ENCODE data around the gene USH1G. TPM values are rescaled to one million over a fixed set of nuclear protein-coding genes. Genes with fewer than 3 reads are reported as not detected.
"Not testable (repeated sequence)": the region's sequence is repeated elsewhere in the genome, so short reads cannot be mapped to it uniquely, and the experiment has no call there.

Gene USH1G
- total RNA-seq, result under 0.01 TPM

DNA sequence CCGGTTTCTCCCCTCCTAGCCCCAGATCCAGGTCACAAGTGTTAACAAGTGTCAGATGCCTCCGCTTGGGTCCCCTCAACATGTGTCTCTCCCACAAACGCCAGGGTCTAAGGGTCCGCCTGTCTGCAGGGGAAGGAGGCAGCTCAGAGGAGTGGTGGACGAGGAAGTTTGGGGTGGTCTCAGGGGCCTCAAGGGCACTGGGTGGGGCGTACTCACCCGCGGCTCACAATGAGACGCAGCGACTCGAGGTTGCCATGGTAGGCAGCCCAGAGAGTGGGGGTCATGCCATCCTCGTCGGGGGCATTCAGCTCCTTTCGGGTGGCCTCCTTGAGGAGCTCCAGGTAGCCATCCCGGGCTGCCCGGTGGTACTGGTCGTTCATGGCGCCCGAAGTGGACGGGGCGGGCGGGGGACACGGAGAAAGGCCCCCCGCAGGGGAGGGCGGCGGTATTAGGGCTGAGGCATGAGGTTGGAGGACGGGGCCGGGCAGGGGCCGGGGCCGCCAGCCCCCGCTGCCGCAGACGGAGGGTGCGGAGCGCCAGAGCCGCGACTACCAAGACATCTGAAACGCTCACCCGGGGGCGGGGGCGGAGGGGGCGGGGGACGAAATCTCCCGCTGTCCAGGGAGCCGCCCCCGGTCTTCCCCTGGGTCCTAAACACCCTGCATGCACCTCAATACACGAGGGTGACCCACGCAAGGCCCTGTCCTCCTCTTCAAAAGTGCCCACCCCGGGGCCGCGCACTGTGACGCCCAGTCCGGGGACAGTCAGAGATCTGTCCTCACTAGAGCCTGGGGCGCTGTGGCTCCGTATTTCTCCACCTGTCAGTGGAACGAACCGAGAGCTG is at the start of gene USH1G:
TSS of gene USH1G (minus strand) at position 562 of the 844 bp plus-strand sequence. CDS start at position 380, 182 bp downstream.
- Histone ChIP-seq H3K9ac (ENCODE audit: low read depth in 1 of 3, low read length in 3 of 3) (no peak within 1 kb of the TSS), H3K27ac (ENCODE audit: low read depth, low read length) (no peak within 1 kb of the TSS), H3K9me3 (ENCODE audit: control insufficient read depth in 3 of 3, low read length in 3 of 3) (no peaks in the 10 kb centered on the region), H3K4me3 (ENCODE audit: low read length in 3 of 3) (no peak within 1 kb of the TSS), H3K36me3 (ENCODE audit: control insufficient read depth in 3 of 3, insufficient read depth in 3 of 3, low read length in 3 of 3) (no peaks in the 10 kb centered on the region), H3K4me1 (ENCODE audit: control insufficient read depth in 3 of 3, insufficient read depth in 3 of 3, low read length in 3 of 3) (peaks cover 3 to 11% (median 6%) of the 10 kb centered on the region in 3 donors), H3K27me3 (ENCODE audit: control insufficient read depth in 3 of 3, insufficient read depth in 3 of 3, low read length in 3 of 3) (peaks cover 67 to 84% (median 73%) of the 10 kb centered on the region in 3 donors)

DNA sequence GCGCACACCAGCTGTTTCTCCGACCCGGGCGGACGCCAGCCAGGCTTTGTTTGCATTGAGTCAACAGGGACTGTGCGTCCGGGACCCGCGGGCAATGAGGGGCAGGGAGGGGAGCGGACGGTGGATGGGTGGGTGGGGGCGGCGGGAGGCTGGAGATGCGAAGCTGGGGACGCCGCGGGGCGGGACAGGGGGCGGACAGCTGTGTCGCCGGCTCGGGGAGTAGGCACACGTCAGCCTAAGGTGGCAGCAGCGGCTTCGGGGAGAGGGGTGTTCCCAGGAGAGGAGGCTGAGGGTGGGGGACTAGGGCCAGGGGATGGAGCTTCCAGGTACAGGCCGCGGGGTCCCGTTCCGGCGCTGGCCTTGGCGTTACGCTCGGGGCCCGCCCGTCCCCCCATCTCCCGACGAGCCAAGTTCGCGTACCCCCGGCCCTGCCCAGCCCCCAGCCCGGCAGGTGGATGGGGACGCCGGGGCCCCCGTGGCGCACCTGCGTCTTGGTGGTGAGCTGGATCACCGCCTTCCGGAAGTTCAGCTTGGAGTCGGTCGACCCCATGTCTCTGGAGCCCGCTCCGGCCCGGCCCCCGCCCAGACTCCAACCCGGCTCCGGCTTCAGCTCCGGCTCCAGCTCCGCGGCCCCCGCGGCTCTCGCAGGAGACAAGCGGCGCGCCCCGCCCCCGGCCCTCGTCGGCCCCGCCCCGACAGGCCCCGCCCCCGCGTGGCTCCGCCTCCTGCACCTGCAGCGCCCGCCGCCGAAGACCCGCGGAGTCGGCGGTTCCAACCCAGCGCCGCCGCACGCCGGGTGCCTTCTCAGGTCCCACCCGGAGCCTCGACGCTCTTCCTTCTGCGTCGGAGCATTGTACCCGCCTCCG is 49.3 kb upstream of the USH1G start, which contains the start of gene HID1:
TSS of gene HID1 (minus strand) at position 653 of the 866 bp plus-strand sequence. CDS start at position 550, 103 bp downstream.
- H3K4me1 ChIP-seq (ENCODE audit: control insufficient read depth in 3 of 3, insufficient read depth in 3 of 3, low read length in 3 of 3), result peaks cover 4 to 9% (median 7%) of the 10 kb centered on the region in 3 donors
- no peak within 1 kb of the TSS for H3K27ac ChIP-seq (ENCODE audit: low read depth, low read length)
- no peaks in the 10 kb centered on the region for H3K36me3 ChIP-seq (ENCODE audit: control insufficient read depth in 3 of 3, insufficient read depth in 3 of 3, low read length in 3 of 3)
- peak within 1 kb of the TSS; percentile 48 to 65 (median 52) for H3K4me3 ChIP-seq (ENCODE audit: low read length in 3 of 3)
- H3K27me3 ChIP-seq (ENCODE audit: control insufficient read depth in 3 of 3, insufficient read depth in 3 of 3, low read length in 3 of 3), result peaks cover 21 to 38% (median 38%) of the 10 kb centered on the region in 3 donors
- no peaks in the 10 kb centered on the region for H3K9me3 ChIP-seq (ENCODE audit: control insufficient read depth in 3 of 3, low read length in 3 of 3)
- H3K9ac ChIP-seq (ENCODE audit: low read depth in 1 of 3, low read length in 3 of 3), result peak within 1 kb of the TSS; percentile 21 to 54 (median 23)

- Histone ChIP-seq H3K27me3 (ENCODE audit: control insufficient read depth in 3 of 3, insufficient read depth in 3 of 3, low read length in 3 of 3) (peaks cover 21 to 38% (median 38%) of the 10 kb centered on the region in 3 donors), H3K36me3 (ENCODE audit: control insufficient read depth in 3 of 3, insufficient read depth in 3 of 3, low read length in 3 of 3) (no peaks in the 10 kb centered on the region), H3K4me3 (ENCODE audit: low read length in 3 of 3) (peak overlapping the region; percentile 43 to 54 (median 52)), H3K9ac (ENCODE audit: low read depth in 1 of 3, low read length in 3 of 3) (peak overlapping the region in 2 of 3 donors; percentile 21 to 54), H3K9me3 (ENCODE audit: control insufficient read depth in 3 of 3, low read length in 3 of 3) (no peaks in the 10 kb centered on the region), H3K4me1 (ENCODE audit: control insufficient read depth in 3 of 3, insufficient read depth in 3 of 3, low read length in 3 of 3) (peaks cover 4 to 9% (median 7%) of the 10 kb centered on the region in 3 donors), H3K27ac (ENCODE audit: low read depth, low read length) (no peak overlapping the region)
These were observed 48.7 kb upstream of the USH1G start for GRCh38 chr17:74971842-74972106.

DNA sequence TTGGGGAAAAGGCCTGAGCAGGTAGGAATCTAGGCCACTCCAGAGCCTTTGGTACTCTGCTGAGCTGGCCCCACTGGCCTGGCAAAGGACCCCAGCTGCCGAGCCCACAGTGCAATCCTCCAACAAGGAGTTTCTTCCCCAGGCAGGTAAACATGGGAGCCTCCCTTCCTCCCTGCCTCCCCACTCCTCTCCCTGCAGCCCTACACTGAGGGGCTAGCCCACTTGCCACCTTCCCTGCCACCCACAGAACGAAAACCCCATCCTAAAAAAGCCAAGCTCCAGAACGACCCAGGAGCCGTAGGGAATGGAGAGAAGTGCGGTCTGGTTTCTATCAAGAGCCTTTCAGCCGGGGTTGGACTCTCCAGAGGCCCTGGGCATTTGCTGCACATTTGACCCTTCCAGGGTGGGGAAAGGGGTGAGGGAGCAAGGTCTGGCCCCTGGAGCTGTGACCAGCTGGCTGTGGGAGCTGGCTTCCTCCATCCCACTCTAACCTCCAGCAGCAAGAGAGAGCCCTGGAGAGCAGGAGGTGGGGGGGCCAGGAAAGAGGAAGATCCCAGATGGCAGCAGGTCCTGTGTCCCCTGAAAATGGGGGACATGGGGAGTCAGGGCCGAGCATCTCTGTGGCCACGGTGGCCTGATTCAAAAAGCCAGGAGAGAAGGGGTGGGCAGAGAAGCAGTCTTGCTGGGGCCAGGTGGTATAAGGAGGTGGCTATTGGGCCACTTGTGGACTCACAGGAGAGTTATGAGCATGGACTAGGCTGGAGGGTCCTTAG is 48.2 kb upstream of the USH1G start:
- Histone ChIP-seq H3K9me3 (ENCODE audit: control insufficient read depth in 3 of 3, low read length in 3 of 3) (no peaks in the 10 kb centered on the region), H3K27ac (ENCODE audit: low read depth, low read length) (no peak overlapping the region), H3K9ac (ENCODE audit: low read depth in 1 of 3, low read length in 3 of 3) (peak overlapping the region in 2 of 3 donors; percentile 21 to 54), H3K36me3 (ENCODE audit: control insufficient read depth in 3 of 3, insufficient read depth in 3 of 3, low read length in 3 of 3) (no peaks in the 10 kb centered on the region), H3K4me3 (ENCODE audit: low read length in 3 of 3) (peak overlapping the region; percentile 51 to 54 (median 52)), H3K27me3 (ENCODE audit: control insufficient read depth in 3 of 3, insufficient read depth in 3 of 3, low read length in 3 of 3) (peaks cover 21 to 38% (median 38%) of the 10 kb centered on the region in 3 donors), H3K4me1 (ENCODE audit: control insufficient read depth in 3 of 3, insufficient read depth in 3 of 3, low read length in 3 of 3) (peaks cover 4 to 9% (median 7%) of the 10 kb centered on the region in 3 donors)

GRCh38 chr17:74970395-74970794 is 47.3 kb upstream of the USH1G start:
- Histone ChIP-seq H3K27ac (ENCODE audit: low read depth, low read length) (no peak overlapping the region), H3K9me3 (ENCODE audit: control insufficient read depth in 3 of 3, low read length in 3 of 3) (no peaks in the 10 kb centered on the region), H3K27me3 (ENCODE audit: control insufficient read depth in 3 of 3, insufficient read depth in 3 of 3, low read length in 3 of 3) (peaks cover 21 to 38% (median 38%) of the 10 kb centered on the region in 3 donors), H3K9ac (ENCODE audit: low read depth in 1 of 3, low read length in 3 of 3) (peak overlapping the region in 1 of 3 donors; percentile 25), H3K4me1 (ENCODE audit: control insufficient read depth in 3 of 3, insufficient read depth in 3 of 3, low read length in 3 of 3) (peaks cover 4 to 9% (median 7%) of the 10 kb centered on the region in 3 donors), H3K4me3 (ENCODE audit: low read length in 3 of 3) (peak overlapping the region; percentile 3 to 54 (median 51)), H3K36me3 (ENCODE audit: control insufficient read depth in 3 of 3, insufficient read depth in 3 of 3, low read length in 3 of 3) (no peaks in the 10 kb centered on the region)

DNA sequence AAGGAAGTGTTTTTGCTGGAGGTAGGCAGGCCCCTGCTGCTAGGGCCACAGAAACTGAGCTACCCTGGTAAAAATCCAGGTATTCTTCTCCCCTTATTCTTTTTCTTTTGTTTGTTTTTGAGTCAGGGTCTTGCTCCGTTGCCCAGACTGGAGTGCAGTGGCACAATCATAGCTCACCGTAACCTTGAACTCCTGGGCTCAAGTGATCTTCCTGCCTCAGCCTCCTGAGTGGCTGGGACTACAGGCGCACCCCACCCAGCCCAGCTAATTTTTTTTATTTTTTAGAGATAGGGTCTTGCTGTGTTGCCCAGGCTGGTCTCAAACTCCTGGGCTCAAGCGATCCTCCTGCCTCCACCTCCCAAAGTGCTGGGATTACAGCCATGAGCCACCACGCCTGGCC is 46.4 kb upstream of the USH1G start:
- peaks cover 20 to 39% (median 35%) of the 10 kb centered on the region in 3 donors for H3K27me3 ChIP-seq (ENCODE audit: control insufficient read depth in 3 of 3, insufficient read depth in 3 of 3, low read length in 3 of 3)
- H3K36me3 ChIP-seq (ENCODE audit: control insufficient read depth in 3 of 3, insufficient read depth in 3 of 3, low read length in 3 of 3); H3K9me3 ChIP-seq (ENCODE audit: control insufficient read depth in 3 of 3, low read length in 3 of 3); H3K27ac ChIP-seq (ENCODE audit: low read depth, low read length); H3K4me1 ChIP-seq (ENCODE audit: control insufficient read depth in 3 of 3, insufficient read depth in 3 of 3, low read length in 3 of 3); H3K4me3 ChIP-seq (ENCODE audit: low read length in 3 of 3); H3K9ac ChIP-seq (ENCODE audit: low read depth in 1 of 3, low read length in 3 of 3): not testable (repeated sequence)

- Histone ChIP-seq H3K9ac (ENCODE audit: low read depth in 1 of 3, low read length in 3 of 3) (no peak overlapping the region), H3K36me3 (ENCODE audit: control insufficient read depth in 3 of 3, insufficient read depth in 3 of 3, low read length in 3 of 3) (no peaks in the 10 kb centered on the region), H3K4me1 (ENCODE audit: control insufficient read depth in 3 of 3, insufficient read depth in 3 of 3, low read length in 3 of 3) (peaks cover 4 to 9% (median 7%) of the 10 kb centered on the region in 3 donors), H3K27me3 (ENCODE audit: control insufficient read depth in 3 of 3, insufficient read depth in 3 of 3, low read length in 3 of 3) (peaks cover 16 to 34% (median 26%) of the 10 kb centered on the region in 3 donors), H3K27ac (ENCODE audit: low read depth, low read length) (no peak overlapping the region), H3K4me3 (ENCODE audit: low read length in 3 of 3) (no peak overlapping the region), H3K9me3 (ENCODE audit: control insufficient read depth in 3 of 3, low read length in 3 of 3) (no peaks in the 10 kb centered on the region)
These were observed 45.3 kb upstream of the USH1G start for GRCh38 chr17:74968361-74968780.

- Histone ChIP-seq H3K27ac (ENCODE audit: low read depth, low read length) (no peak overlapping the region), H3K4me1 (ENCODE audit: control insufficient read depth in 3 of 3, insufficient read depth in 3 of 3, low read length in 3 of 3) (peaks cover 0 to 4% (median 1%) of the 10 kb centered on the region in 3 donors)
These were observed 42.0 kb upstream of the USH1G start for GRCh38 chr17:74964988-74965622.

GRCh38 chr17:74964246-74964761 is 41.2 kb upstream of the USH1G start:
- Histone ChIP-seq H3K27me3 (ENCODE audit: control insufficient read depth in 3 of 3, insufficient read depth in 3 of 3, low read length in 3 of 3) (peaks cover 5 to 13% (median 6%) of the 10 kb centered on the region in 3 donors), H3K36me3 (ENCODE audit: control insufficient read depth in 3 of 3, insufficient read depth in 3 of 3, low read length in 3 of 3) (no peaks in the 10 kb centered on the region), H3K27ac (ENCODE audit: low read depth, low read length) (no peak overlapping the region), H3K9ac (ENCODE audit: low read depth in 1 of 3, low read length in 3 of 3) (no peak overlapping the region), H3K4me1 (ENCODE audit: control insufficient read depth in 3 of 3, insufficient read depth in 3 of 3, low read length in 3 of 3) (peaks cover 0 to 4% (median 0%) of the 10 kb centered on the region in 3 donors), H3K4me3 (ENCODE audit: low read length in 3 of 3) (no peak overlapping the region), H3K9me3 (ENCODE audit: control insufficient read depth in 3 of 3, low read length in 3 of 3) (no peaks in the 10 kb centered on the region)

More at GRCh38 chr17:74964988-74965622, 42.0 kb upstream of the USH1G start:
- Histone ChIP-seq H3K36me3 (ENCODE audit: control insufficient read depth in 3 of 3, insufficient read depth in 3 of 3, low read length in 3 of 3) (no peaks in the 10 kb centered on the region), H3K9me3 (ENCODE audit: control insufficient read depth in 3 of 3, low read length in 3 of 3) (no peaks in the 10 kb centered on the region), H3K9ac (ENCODE audit: low read depth in 1 of 3, low read length in 3 of 3) (no peak overlapping the region), H3K4me3 (ENCODE audit: low read length in 3 of 3) (no peak overlapping the region), H3K27me3 (ENCODE audit: control insufficient read depth in 3 of 3, insufficient read depth in 3 of 3, low read length in 3 of 3) (peaks cover 3 to 11% (median 5%) of the 10 kb centered on the region in 3 donors)

Measured in skeletal muscle tissue (tissue), 4 donors.